Activated CD8-positive, alpha-beta memory T cell treated with anti-CD3 and anti-CD28 coated beads for 1 hour (primary cell): ENCODE results near the gene BTD.

Source experiments
- DNase-seq, 2 donors: peaks; one replicate each; pipeline ENCODE4 v3.0.0-alpha.2; 2020; ENCODE audit warnings: low read depth in 1 of 2; ENCODE audit errors: extremely low read depth in 1 of 2

Gene BTD, protein sequence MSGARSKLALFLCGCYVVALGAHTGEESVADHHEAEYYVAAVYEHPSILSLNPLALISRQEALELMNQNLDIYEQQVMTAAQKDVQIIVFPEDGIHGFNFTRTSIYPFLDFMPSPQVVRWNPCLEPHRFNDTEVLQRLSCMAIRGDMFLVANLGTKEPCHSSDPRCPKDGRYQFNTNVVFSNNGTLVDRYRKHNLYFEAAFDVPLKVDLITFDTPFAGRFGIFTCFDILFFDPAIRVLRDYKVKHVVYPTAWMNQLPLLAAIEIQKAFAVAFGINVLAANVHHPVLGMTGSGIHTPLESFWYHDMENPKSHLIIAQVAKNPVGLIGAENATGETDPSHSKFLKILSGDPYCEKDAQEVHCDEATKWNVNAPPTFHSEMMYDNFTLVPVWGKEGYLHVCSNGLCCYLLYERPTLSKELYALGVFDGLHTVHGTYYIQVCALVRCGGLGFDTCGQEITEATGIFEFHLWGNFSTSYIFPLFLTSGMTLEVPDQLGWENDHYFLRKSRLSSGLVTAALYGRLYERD

DNA sequence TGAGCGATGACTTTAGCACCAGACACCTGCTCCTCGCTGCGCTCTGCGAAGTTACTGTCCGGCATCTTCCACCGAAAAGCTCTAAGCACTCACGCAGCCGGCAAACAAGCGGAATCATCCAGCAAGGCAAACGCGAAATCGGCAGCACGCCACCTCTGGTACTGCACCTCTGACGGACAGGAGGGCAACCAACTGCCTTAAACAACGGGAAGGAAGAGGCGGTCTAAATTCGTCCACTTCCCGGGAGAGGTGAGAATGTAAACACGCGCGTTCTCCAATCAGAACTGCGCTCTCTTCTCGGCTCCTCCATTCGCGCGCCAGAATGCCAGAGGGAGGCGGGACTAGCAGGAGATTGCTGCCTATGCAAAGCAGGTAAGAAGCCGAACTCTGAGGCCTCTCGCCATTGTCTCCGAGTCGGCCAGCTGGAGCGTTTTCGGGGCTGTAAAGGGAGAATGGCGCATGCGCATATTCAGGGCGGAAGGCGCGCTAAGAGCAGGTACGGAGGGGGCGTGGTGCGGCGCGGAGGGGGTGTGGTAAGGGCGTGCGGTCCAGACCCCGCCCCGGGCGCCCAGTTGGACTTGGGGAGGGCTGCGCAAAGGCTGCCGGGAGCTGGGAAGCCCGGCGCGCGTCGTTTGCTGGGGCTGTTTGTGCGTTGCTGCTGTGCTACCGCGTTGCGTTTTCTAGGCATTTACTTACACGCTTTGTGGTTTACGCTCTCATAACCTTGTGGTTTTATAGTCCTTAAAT is at the start of gene BTD, which contains the start of gene HACL1:
TSS of gene BTD (plus strand) at position 347 of the 747 bp plus-strand sequence. CDS start 33,695 bp downstream, outside the sequence.
TSS of gene HACL1 (minus strand) at position 171 of the 747 bp plus-strand sequence. CDS start at position 65, 106 bp downstream.
- DNase-seq, result peak; percentile 98

DNA sequence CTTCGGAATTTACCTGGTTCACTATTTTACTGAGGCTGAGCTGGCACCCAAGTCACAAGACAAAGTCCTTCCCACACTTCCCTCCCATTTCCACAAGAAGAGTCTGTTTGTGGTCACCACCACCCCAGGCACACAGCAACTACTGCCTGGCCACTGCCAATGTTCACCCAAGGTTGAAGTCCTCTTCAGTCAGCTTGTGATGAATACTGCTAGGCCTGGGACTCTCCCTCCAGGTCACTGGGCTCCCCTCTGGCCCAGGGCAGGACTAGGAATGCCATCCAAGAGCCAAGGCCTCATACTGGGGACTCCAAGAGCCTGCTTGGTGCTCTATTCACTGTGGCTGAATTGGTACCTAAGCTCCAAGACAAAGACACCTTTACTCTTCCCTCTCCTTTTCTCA is 49.6 kb upstream of the BTD start:
- no peak for DNase-seq

DNA sequence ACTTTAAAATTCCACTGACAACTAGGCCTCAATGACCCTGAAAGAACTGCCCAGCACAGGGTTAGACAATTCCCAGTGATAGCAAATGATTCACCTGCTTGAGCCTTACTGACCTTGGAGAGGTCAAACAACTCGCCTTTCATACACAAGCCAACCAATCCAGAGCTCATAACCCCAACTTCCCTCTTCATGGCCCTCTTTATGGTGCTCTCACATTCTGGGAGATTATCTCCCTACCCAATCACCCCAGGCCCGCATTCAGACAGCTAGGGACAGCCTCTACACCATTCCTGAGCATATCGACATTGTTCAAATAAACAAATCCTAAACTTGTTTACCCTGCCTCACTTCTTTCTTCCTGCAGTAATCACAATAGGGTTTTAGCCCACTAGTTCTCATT is 47.8 kb upstream of the BTD start:
- DNase-seq, result no peak

DNA sequence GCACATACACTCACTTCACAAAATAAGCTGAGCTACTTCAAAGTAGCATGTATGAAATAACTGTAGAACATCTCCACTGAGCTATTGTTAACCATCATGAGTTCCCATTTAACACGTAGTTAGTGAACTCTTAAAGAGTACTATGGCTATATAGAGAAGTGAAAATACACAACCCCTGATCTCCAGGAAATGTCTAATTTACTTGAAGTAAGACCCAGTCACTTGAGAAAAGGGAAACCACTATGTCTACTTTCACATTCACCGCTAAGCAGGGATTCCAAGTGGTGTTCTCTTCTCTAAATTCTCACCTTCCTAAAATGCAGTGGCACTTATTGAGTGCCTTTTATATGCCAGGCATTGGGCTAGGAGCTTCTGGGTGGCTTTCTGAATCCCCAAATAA is 45.0 kb upstream of the BTD start:
- no peak for DNase-seq

DNA sequence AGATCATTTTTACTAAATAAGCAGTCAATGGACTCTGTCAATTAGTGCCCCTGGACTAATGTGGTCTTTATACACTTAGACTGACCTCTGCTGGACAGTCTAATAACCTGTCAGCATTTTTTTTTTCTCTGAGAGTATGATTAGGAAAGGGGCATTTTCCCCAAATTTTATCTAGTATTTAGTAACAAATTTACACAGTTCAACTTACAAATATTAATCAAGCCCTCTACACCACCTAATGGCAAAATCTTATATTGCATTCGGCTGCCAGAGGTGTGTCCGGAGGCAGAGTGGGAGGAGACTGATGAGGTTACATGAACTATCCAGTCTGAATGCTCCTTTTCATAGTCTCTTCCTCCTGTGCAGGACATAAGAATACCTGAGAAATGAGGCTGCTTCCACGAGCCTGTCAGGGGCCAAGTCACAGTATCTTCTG is 44.0 kb upstream of the BTD start:
- peak in 1 of 2 donors; percentile 8 for DNase-seq

DNA sequence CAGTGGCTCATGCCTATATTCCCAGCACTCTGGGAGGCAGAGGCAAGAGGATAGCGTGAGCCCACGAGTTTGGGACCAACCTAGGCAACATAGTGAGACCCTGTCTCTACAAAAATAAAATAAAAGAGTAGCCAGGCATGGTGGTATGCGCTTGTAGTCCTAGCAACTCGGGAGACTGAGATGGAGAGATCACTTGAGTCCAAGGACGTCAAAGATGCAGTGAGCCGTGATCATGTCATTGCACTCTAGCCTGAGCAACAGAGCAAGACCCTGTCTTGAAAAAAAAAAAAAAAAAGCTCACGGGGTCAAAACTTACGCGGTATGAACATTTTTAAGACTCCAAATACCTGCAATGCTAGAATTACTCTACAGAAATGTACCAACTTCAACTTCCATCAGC is 43.0 kb upstream of the BTD start:
- no peak for DNase-seq

DNA sequence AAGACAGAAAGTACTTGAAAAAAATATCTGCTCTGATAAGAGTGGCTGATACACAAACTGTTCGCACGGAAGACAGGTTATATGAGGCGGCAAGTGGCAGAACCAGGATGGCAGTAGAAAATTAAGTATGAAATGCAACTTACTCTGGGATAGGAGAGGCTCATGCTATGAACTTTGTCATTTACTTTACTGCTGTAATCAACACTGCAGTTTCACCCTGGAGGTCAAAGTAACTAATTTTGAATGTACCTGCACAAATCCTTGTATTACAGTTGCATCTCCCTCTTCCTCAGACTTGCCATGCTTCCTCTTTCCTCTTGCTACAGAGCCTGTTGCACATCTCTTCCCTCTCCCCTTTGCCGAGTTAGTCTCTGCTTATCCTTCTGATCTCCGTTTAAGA is 39.0 kb upstream of the BTD start:
- no peak for DNase-seq

DNA sequence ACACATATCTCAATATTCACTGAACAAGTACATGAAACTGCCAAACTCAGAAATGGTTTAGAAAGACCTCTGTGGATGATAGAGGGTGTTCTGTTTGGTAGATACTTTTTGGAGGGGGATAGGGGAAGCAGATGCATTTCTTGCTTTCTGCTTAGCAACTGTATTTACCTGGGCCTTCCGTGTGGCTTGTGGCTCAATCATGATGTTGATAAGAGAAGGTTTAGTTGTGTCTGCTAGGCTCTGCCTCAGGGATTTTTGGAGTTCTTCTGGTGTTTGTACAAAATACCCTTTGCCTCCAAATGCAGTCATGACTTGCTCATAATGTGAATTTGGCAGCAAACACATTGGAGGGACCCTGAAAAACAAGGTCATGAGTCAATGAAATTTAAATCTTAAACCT is 38.4 kb upstream of the BTD start:
- DNase-seq, result no peak

DNA sequence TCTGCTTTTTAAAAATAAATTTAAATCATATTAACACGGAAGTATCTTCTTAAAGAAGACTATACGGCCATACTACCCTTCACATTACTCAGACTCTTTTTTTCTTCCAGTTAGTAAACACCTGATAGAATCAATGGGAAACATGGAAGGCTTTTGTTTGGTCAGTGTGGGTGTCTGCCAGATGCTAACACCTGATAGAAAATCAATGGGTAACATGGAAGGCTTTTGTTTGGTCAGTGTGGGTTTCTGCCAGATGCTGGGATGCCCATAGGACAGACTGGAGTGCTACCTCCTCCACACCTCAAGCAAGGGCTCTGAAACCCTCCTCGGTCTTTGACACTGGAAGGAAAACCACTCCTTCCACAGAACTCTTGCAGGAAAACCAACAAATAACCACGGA is 29.4 kb upstream of the BTD start:
- no peak for DNase-seq

DNA sequence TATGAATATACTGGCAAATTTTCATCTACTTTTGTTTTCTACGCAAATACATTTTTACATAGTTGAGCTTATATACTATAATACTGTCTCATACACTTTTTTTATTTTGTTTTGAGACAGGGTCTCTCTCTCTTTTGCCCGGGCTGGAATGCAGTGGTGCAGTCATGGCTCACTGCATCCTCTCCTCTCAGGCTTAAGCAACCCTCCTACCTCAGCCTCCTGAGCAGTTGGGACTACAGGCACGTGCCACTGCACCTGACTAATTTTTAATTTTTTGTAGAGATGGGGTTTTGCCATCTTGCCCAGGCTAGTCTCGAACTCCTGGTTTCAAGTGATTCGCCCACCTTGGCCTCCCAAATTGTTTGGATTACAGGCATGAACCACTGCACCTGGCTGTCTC is 26.1 kb upstream of the BTD start:
- no peak for DNase-seq

DNA sequence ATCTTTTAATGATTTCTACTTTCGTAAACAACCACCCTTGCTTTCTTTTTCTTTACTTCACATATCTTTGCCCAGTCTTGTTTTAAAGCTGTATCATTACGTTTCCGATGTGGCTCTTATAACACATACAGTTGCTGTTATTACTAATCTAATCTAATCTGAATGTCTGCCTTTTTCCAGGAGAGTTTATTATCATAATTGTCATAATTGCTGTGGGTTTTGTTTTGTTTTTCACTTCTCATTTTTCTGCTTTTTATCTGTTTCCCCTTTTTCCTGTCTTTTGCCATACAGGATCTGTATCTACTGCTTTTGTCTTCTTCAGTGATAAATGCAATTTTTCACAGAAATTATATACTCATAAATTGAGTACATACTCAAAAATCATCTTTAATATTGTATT is 25.1 kb upstream of the BTD start:
- DNase-seq, result no peak

DNA sequence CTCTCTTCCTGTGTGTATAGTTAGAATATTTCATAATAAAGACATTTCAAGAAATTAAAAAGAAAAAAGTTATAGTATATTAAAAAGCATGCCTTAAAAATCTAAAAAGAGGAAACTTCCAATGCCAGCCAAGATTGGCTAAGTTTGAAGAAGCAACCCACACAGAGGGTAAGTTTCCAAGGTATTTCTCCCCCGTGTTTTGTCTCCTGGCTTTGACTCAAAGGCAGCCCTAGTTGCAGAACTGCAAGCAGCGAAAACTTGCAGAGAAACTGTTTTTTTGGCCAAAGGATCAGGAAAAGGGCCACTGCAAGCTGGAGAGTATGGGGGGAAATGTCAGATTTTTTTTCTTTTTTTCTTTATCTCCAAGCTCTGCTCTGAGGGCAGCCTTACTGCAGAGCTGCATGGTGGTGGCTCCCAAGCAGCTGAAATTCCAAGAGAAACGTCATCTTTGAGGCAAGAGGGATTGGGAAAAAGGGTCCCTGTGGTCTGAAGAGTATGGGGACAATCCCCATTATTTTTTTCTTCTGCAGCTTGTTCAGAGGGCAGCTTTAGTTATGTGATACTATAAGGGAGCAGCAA is 23.2 kb upstream of the BTD start:
- DNase-seq, result no peak

DNA sequence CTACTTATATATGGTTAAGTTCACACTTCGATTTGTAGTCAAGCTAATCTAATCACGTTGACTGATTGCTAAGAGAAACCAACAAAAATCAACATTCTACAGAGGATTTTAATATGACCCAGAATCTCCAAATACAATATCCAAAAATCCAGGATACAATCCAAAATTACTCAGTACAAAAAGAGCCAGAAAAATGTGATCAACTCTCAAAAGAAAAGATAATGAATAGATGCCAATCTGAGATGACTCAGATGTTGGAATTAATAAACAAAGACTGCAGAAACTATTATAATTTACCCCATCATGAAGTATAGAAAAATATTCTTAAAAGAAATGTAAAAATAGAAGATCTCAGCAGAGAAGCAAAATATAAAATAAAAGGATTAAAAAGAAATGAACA is 22.5 kb upstream of the BTD start:
- DNase-seq, result no peak

DNA sequence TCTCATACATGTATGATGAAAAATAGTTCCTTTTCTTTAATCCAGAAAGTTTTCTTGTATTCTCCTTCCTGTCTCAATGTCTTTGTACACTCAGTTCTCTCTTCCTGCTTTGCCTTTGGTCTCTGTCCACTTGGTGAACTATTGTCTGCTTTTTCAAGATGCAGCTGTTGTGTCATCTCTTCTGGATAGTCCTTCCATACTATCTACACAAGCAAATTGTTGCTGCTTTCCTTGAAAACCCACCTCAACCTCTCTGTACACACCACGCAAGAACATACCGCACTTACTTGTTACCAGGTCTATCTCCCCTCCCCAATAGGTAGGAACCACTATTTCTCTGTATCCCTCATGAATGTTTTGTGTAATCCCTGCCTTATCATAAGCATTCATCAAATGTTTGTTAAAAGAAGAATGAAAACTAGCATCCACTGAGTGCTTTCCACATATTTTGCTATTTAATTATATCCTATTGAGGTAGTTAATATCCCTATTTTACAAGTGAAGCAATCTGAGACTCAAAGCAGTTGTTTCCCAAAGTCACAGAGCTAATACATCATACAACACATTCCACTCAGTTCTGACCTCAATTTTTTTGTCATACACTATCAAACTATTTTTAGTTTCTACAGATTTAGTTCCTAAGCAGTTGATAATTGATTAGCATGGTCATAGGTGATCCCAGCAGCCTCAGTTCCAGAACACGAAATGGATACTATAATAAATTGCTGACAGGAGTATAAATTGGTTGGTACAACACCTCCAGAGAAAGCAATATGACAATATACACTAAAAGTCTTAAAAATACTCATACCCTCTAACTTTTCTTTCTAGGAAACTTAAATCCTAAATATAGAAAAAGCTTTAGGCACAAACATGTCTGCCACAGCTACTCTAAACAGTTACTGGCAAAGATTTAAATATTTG is 19.8 kb upstream of the BTD start:
- no peak for DNase-seq

DNA sequence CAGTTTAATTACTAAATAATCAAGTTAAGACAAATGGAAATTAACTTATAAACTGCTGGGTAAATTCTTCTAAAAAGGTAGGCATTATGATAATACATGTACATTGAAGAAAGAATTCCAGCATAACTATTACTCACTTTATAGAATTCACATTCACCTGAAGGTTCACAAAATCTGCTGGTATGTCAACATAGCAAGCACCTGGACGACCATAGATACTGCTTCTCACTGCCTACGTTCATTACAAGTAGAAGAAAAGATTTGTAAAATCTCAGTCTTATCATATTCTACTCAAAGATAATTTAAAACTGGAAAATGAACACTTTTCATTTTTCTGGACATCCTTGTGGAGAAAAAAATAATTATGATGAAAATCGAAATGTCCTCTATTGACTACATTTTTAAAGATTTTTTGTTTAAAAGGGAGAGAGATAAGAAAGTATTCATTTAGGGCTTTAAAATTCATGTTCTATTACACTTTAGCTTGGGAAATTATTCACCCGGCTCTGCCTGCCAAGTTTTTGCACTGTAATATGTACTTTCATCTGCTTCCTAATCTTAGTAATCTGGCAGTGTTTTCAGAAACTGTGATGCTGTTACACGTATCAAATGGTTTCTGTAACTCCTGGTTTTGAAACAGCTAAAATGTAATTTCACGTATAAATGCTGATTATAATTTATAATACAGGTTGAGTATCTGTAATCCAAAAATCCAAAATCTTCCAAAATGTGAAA is 16.3 kb upstream of the BTD start:
- DNase-seq, result no peak

DNA sequence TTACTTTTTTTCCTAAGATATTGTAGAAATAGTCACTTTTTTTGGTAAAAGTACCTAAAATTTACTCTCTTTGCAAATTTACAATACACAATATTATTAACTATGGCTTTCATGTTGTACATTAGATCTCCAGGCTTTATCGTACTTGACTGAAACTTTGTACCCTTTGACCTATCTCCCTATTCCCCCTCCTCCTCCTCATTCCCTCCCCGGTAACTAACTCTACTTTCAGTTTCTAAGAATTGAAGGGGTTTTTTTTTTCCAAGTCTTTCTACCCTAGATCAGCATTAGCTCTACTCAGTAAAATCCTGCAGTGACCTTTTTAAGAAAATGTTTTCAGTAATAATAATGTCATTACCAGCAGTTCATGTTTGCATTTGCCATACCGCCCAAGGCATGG is 10.3 kb upstream of the BTD start:
- no peak for DNase-seq

DNA sequence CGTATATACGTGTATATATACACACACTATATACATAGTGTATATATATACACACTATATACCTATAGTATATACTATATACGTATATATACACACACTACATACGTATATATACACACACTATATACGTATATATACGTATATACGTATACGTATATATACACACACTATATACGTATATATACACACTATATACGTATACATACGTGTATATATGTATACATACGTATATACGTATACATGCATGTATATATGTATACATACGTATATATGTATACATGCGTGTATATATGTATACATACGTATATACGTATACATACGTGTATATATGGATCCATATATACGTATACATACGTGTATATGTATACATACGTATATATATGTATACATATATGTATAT is 9.6 kb upstream of the BTD start:
- no peak for DNase-seq

DNA sequence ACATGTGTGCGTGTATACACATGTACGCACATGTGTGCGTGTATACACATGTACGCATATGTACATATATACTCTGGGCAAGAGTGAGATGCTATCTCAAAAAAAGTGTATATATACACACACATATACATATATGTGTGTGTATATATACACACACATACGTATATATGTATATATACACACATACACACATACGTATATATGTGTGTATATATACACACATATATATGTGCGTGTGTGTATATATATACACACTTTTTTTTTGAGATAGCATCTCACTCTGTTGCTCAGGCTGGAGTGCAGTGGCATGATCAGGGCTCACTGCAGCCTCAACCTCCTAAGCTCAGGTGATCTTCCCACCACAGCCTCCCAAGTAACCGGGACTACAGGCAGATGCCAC is 8.6 kb upstream of the BTD start:
- no peak for DNase-seq

DNA sequence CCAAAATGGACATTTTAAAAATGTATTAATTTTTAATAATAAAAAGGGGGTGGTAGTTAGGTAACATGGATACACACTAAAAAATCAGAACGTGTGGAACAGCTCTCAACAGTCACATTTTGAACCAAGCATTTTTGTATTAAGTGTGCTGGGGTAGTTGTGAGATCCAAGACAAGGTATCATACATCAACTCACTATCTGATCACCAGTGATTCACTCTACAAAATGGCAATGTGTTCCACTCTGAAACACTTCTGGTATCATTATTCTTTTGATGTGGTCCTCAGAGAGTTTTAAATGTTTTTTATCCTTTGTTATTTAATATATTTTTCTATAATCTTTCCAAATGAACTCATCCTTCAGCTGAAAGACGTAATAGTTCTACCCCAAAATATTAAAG is 5.6 kb upstream of the BTD start:
- DNase-seq, result no peak

DNA sequence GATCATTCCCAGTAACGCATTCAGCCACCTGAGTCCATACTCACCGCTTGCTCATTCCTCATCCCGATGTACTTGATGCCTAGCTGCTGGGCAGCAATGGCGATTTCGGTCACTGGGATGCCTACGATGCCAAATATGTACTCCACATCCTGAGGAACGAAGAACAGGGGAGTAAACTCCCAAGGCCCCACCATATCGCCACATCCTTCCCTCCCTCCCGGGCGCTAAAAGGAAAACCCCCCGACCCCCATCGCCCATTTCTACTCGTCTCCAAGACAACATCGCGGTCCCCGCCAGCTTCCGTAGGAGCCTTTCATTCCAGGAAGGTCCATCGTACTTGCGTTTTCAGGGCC is 523 bp upstream of the BTD start:
- no peak for DNase-seq
